ENCODE measurements around the gene DHRS2. TPM values are rescaled to one million over a fixed set of nuclear protein-coding genes. Genes with fewer than 3 reads are reported as not detected.

DHRS2 gene
- total and polyA plus RNA-seq, 2 of the 13 experiments (the other 11 are each of a cell fraction or from before 2014, with no cell fraction given) = 1,621 to 3,021 TPM

DNA sequence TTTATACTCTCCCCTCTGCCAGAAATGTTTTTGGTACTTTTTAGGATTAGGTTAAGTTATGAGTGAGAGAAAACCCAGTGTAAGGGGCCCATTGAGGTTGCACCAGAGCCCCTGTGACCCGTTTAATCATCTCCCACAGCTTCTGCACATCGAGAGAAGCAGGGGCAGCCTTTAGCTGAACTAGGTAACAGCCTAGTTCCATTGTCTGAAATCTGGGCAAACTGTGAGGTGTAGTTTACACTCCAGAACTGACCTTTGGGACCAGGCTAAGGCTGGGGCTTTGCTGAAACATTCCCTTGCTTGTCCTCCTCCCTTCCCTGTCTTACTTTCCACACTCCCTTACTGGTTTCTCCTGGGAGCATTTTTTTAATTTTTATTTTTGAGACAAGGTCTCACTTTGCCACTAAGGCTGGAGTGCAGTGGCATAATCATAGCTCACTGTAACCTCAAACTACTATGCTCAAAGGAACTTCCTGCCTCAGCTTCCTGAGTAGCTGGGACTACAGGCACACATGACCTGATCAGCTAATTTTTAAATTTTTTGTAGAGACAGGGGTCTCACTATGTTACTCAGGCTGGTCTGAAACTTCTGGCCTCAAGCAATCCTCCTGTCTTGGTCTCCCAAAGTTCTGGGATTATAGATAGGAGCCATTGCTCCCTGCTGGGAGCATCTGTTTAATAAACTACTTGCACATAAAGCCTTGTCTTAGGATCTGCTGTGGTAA is 25.9 kb upstream of the DHRS2 start (continued):
- TF ChIP-seq, protein P1, sequence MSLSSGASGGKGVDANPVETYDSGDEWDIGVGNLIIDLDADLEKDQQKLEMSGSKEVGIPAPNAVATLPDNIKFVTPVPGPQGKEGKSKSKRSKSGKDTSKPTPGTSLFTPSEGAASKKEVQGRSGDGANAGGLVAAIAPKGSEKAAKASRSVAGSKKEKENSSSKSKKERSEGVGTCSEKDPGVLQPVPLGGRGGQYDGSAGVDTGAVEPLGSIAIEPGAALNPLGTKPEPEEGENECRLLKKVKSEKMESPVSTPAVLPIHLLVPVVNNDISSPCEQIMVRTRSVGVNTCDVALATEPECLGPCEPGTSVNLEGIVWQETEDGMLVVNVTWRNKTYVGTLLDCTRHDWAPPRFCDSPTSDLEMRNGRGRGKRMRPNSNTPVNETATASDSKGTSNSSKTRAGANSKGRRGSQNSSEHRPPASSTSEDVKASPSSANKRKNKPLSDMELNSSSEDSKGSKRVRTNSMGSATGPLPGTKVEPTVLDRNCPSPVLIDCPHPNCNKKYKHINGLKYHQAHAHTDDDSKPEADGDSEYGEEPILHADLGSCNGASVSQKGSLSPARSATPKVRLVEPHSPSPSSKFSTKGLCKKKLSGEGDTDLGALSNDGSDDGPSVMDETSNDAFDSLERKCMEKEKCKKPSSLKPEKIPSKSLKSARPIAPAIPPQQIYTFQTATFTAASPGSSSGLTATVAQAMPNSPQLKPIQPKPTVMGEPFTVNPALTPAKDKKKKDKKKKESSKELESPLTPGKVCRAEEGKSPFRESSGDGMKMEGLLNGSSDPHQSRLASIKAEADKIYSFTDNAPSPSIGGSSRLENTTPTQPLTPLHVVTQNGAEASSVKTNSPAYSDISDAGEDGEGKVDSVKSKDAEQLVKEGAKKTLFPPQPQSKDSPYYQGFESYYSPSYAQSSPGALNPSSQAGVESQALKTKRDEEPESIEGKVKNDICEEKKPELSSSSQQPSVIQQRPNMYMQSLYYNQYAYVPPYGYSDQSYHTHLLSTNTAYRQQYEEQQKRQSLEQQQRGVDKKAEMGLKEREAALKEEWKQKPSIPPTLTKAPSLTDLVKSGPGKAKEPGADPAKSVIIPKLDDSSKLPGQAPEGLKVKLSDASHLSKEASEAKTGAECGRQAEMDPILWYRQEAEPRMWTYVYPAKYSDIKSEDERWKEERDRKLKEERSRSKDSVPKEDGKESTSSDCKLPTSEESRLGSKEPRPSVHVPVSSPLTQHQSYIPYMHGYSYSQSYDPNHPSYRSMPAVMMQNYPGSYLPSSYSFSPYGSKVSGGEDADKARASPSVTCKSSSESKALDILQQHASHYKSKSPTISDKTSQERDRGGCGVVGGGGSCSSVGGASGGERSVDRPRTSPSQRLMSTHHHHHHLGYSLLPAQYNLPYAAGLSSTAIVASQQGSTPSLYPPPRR (CRISPR knock-in tag; IDR thresholded peaks at IDR 0.05; ENCODE audit: borderline replicate concordance) = peak; percentile 70
- TF ChIP-seq, protein P2, sequence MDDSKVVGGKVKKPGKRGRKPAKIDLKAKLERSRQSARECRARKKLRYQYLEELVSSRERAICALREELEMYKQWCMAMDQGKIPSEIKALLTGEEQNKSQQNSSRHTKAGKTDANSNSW (CRISPR knock-in tag; IDR thresholded peaks at IDR 0.05; ENCODE audit: borderline replicate concordance) = no peak
- TF ChIP-seq ZSCAN12 (CRISPR knock-in tag; IDR thresholded peaks at IDR 0.05) (no peak), ZNF614 (CRISPR knock-in tag; IDR thresholded peaks at IDR 0.05; ENCODE audit: borderline replicate concordance) (no peak; the same call in 1 of the 2 replicates), ZBTB7B (CRISPR knock-in tag; IDR thresholded peaks at IDR 0.05) (peak; percentile 11; the same call in 1 of the 2 replicates), ZNF790 (CRISPR knock-in tag; IDR thresholded peaks at IDR 0.05; ENCODE audit: borderline replicate concordance) (0 out of 2 replicates have a peak, but pooled peaks have one; percentile 34), SAP130 (CRISPR knock-in tag; IDR thresholded peaks at IDR 0.05; ENCODE audit: low read depth) (peak; percentile 70), ONECUT2 (CRISPR knock-in tag; IDR thresholded peaks at IDR 0.05) (0 out of 2 replicates have a peak, but pooled peaks have one; percentile 20), GPN1 (CRISPR knock-in tag; IDR thresholded peaks at IDR 0.05; ENCODE audit: borderline replicate concordance) (no peak), SMYD3 (CRISPR knock-in tag; IDR thresholded peaks at IDR 0.05) (0 out of 2 replicates have a peak, but pooled peaks have one; percentile 15), HDAC2 (CRISPR knock-in tag; IDR thresholded peaks at IDR 0.05) (peak; percentile 89; the same call in 1 of the 2 replicates), ZSCAN9 (CRISPR knock-in tag; IDR thresholded peaks at IDR 0.05; ENCODE audit: borderline replicate concordance) (no peak), MEIS2 (CRISPR knock-in tag; IDR thresholded peaks at IDR 0.05) (peak; percentile 74; the same call in 1 of the 2 replicates), ZNF331 (CRISPR knock-in tag; IDR thresholded peaks at IDR 0.05) (peak; percentile 95), ZNF432 (CRISPR knock-in tag; IDR thresholded peaks at IDR 0.05; ENCODE audit: borderline replicate concordance) (no peak), HMGA1 (CRISPR knock-in tag; conservative IDR thresholded peaks at IDR 0.05) (no peak), SMAD3 (CRISPR knock-in tag; IDR thresholded peaks at IDR 0.05) (no peak), ZNF550 (CRISPR knock-in tag; IDR thresholded peaks at IDR 0.05; ENCODE audit: borderline replicate concordance) (no peak), POLR2A (IDR thresholded peaks at IDR 0.05; ENCODE audit: insufficient read depth in 1 of 2, low read depth in 2 of 2, low read length in 2 of 2) (peak; percentile 59 to 70), RNF2 (conservative IDR thresholded peaks at IDR 0.05; ENCODE audit: low read depth) (no peak)
- TF ChIP-seq, protein P3, sequence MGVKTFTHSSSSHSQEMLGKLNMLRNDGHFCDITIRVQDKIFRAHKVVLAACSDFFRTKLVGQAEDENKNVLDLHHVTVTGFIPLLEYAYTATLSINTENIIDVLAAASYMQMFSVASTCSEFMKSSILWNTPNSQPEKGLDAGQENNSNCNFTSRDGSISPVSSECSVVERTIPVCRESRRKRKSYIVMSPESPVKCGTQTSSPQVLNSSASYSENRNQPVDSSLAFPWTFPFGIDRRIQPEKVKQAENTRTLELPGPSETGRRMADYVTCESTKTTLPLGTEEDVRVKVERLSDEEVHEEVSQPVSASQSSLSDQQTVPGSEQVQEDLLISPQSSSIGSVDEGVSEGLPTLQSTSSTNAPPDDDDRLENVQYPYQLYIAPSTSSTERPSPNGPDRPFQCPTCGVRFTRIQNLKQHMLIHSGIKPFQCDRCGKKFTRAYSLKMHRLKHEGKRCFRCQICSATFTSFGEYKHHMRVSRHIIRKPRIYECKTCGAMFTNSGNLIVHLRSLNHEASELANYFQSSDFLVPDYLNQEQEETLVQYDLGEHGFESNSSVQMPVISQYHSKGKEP (CRISPR knock-in tag; IDR thresholded peaks at IDR 0.05) = no peak; the same call in 1 of the 2 replicates
- TF ChIP-seq, protein P4, sequence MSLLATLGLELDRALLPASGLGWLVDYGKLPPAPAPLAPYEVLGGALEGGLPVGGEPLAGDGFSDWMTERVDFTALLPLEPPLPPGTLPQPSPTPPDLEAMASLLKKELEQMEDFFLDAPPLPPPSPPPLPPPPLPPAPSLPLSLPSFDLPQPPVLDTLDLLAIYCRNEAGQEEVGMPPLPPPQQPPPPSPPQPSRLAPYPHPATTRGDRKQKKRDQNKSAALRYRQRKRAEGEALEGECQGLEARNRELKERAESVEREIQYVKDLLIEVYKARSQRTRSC (CRISPR knock-in tag; IDR thresholded peaks at IDR 0.05; ENCODE audit: low read depth) = no peak

Data from HepG2 (cell line).